Upper lobe of right lung (tissue), 1 donor: ENCODE data around the gene ENTREP3. TPM values are rescaled to one million over a fixed set of nuclear protein-coding genes. Genes with fewer than 3 reads are reported as not detected.

Source experiments
- ATAC-seq: fragments of 200-7000 bp; cut with Tn5 transposase; one replicate; pipeline ENCODE4 v1.9.1; 2020; ENCODE audit warnings: mild to moderate bottlenecking, moderate library complexity
- DNase-seq: peaks from one replicate; pipeline ENCODE4 v3.0.0-alpha.2; 2020
- H3K27ac ChIP-seq: fragments of 200-600 bp; one replicate; pipeline ENCODE4 v1.8.0; 2022
- H3K27me3 ChIP-seq: fragments of 200-600 bp; one replicate; pipeline ENCODE4 v1.8.0; 2022; ENCODE audit warnings: mild to moderate bottlenecking
- H3K36me3 ChIP-seq: fragments of 200-600 bp; one replicate; pipeline ENCODE4 v1.8.0; 2022
- H3K4me1 ChIP-seq: fragments of 200-600 bp; one replicate; pipeline ENCODE4 v1.8.0; 2022
- H3K4me3 ChIP-seq: fragments of 200-600 bp; one replicate; pipeline ENCODE4 v1.8.0; 2022; ENCODE audit warnings: mild to moderate bottlenecking
- H3K9me3 ChIP-seq: fragments of 200-600 bp; one replicate; pipeline ENCODE4 v1.8.0; 2022
- intact Hi-C: fragments of 100-400 bp; cut with DNase I; formaldehyde crosslinking; loops from one replicate; pipeline ENCODE4 v1.11.0; 2022
- total RNA-seq: library from RNA; stranded (reverse); fragmentation: NEBNext Ultra II Directional; extraction: Animal tissue kit (Norgen Biotek cat#: 25700); gene quantifications from one replicate; pipeline ENCODE4 v1.2.1, GENCODE V29; 2021
- TF ChIP-seq, protein P1 (sequence below): fragments of 200-600 bp; IDR thresholded peaks from one replicate; pipeline ENCODE4 v1.8.0; 2022; ENCODE audit warnings: antibody characterized with exemption
- donor health status: DM: no; HTN: yes; CAD: no; lungs with severe emphysema.

Gene ENTREP3
- total RNA-seq, 1 donor from 2014 or later = 27.8 TPM

- intact Hi-C loops = no loop called here
Measured at GRCh38 chr1:155197901-155198546, 57.3 kb downstream of the ENTREP3 start.

More at GRCh38 chr1:155197901-155198546, 57.3 kb downstream of the ENTREP3 start:
- TF ChIP-seq, protein P1, sequence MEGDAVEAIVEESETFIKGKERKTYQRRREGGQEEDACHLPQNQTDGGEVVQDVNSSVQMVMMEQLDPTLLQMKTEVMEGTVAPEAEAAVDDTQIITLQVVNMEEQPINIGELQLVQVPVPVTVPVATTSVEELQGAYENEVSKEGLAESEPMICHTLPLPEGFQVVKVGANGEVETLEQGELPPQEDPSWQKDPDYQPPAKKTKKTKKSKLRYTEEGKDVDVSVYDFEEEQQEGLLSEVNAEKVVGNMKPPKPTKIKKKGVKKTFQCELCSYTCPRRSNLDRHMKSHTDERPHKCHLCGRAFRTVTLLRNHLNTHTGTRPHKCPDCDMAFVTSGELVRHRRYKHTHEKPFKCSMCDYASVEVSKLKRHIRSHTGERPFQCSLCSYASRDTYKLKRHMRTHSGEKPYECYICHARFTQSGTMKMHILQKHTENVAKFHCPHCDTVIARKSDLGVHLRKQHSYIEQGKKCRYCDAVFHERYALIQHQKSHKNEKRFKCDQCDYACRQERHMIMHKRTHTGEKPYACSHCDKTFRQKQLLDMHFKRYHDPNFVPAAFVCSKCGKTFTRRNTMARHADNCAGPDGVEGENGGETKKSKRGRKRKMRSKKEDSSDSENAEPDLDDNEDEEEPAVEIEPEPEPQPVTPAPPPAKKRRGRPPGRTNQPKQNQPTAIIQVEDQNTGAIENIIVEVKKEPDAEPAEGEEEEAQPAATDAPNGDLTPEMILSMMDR = no peak
- no peaks in the 10 kb centered on the region for H3K36me3 ChIP-seq
- ATAC-seq = no peak
- peaks cover 6% of the 10 kb centered on the region for H3K4me1 ChIP-seq
- no peak for DNase-seq
- no peak overlapping the region for H3K4me3 ChIP-seq
- no peak overlapping the region for H3K27ac ChIP-seq
- no peaks in the 10 kb centered on the region for H3K9me3 ChIP-seq
- no peaks in the 10 kb centered on the region for H3K27me3 ChIP-seq

Other genes with a start within 250 kb of the ENTREP3 start
- 1.5 TPM for gene DCST2, start 221.7 kb downstream of the ENTREP3 start, total RNA-seq
- not detected for gene DCST1, start 221.7 kb downstream of the ENTREP3 start, total RNA-seq
- gene ADAM15, start 204.2 kb downstream of the ENTREP3 start, total RNA-seq = 163 TPM
- 5.3 TPM for gene EFNA4, start 191.7 kb downstream of the ENTREP3 start, total RNA-seq
- 1.0 TPM for gene EFNA3, start 176.6 kb downstream of the ENTREP3 start, total RNA-seq
- 178 TPM for gene EFNA1, start 127.6 kb downstream of the ENTREP3 start, total RNA-seq
- gene SLC50A1, start 119.6 kb downstream of the ENTREP3 start, total RNA-seq = 44.7 TPM
- gene DPM3, start 115.0 kb downstream of the ENTREP3 start, total RNA-seq = 71.1 TPM
- gene KRTCAP2, start 82.2 kb downstream of the ENTREP3 start, total RNA-seq = 130 TPM
- gene TRIM46, start 81.6 kb downstream of the ENTREP3 start, total RNA-seq = 0.43 TPM
- gene THBS3, start 47.6 kb downstream of the ENTREP3 start, total RNA-seq = 24.9 TPM
- gene MTX1, start 46.8 kb downstream of the ENTREP3 start, total RNA-seq = 28.4 TPM
- 70.9 TPM for gene SCAMP3, start 6.9 kb upstream of the ENTREP3 start, total RNA-seq
- 51.2 TPM for gene CLK2, start 18.0 kb upstream of the ENTREP3 start, total RNA-seq
- gene HCN3, start 22.0 kb upstream of the ENTREP3 start, total RNA-seq = 2.6 TPM
- not detected for gene PKLR, start 46.0 kb upstream of the ENTREP3 start, total RNA-seq
- 225 TPM for gene FDPS, start 53.4 kb upstream of the ENTREP3 start, total RNA-seq
- gene RUSC1, start 65.4 kb upstream of the ENTREP3 start, total RNA-seq = 27.0 TPM